ENCODE data around the gene EVL.

EVL gene

DNA sequence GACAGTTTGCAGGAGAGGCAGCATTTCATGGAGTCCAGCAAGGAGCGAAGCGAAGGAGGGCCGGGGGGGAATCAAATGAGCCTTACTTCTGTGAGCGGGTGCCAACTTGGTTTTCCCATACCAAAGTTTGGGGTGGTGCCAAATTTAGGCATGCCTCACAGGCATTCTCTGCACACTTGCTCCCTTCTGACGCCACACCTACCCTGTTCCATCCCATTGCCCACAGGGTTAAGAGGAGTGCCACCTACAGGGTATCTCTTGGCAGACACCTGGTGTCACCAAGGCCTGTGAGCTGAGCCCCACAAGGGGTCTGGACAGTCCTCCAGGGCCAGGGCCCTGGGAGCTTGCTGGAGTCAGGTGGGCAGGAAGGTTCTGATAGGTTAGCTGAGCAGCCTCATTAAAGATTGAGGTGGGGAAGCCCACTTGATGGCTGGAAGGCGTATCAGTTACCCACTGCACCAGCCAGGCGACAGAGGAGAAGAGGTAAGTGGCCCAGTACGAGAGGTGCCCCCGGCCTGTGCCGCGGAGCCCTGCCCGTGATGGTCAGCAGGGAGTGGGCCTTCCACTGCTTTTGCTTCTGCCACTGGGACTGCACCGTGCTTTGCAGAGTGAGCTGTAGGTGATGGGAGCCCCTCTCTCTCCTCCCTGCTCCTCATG is 49.0 kb downstream of the EVL start:
- TF ChIP-seq CTCF (IDR thresholded peaks at IDR 0.05), result no peak
- no peaks in the 10 kb centered on the region for H3K36me3 ChIP-seq
- no peaks in the 10 kb centered on the region for H3K27me3 ChIP-seq
- peaks cover 0 to 13% (median 10%) of the 10 kb centered on the region in 4 donors for H3K4me1 ChIP-seq
- no peak for DNase-seq
- no peaks in the 10 kb centered on the region for H3K9me3 ChIP-seq
- intact Hi-C loops (cut with DNase I; ENCODE audit: low total_unique reads), result no loop called here
- H3K4me3 ChIP-seq, result no peak overlapping the region
- H3K27ac ChIP-seq, result no peak overlapping the region

DNA sequence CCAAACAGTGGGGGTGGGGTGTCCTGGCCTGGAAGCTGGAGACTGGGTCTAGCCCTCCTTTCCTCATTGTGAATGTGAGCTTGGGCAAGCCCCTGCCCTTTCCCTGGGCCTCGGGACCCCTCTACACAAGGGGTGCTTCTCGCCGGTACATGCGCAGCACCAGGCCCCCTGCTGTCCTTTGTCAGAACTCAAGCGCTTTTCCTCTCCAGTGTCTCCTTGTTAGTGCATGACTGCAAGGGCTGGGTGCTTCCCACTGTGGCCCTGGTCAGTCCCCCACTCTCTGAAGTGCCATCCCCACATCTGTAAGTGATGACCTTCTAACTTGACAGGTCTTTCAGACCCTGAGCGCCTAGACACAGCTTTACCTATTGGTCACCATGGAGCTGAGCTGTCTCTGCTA is 50.0 kb downstream of the EVL start:
- no peak overlapping the region for H3K27ac ChIP-seq
- intact Hi-C loops (cut with DNase I; ENCODE audit: low total_unique reads), result no loop called here
- peaks cover 0 to 13% (median 10%) of the 10 kb centered on the region in 4 donors for H3K4me1 ChIP-seq
- no peak for DNase-seq
- no peaks in the 10 kb centered on the region for H3K36me3 ChIP-seq
- no peaks in the 10 kb centered on the region for H3K9me3 ChIP-seq
- H3K4me3 ChIP-seq, result no peak overlapping the region
- no peaks in the 10 kb centered on the region for H3K27me3 ChIP-seq
- no peak for TF ChIP-seq CTCF (IDR thresholded peaks at IDR 0.05)

GRCh38 chr14:100115726-100116125 is 50.5 kb downstream of the EVL start:
- no peak overlapping the region for H3K4me3 ChIP-seq
- H3K4me1 ChIP-seq, result peaks cover 0 to 13% (median 10%) of the 10 kb centered on the region in 4 donors
- no peak for DNase-seq
- no peak for TF ChIP-seq CTCF (IDR thresholded peaks at IDR 0.05)
- H3K36me3 ChIP-seq, result no peaks in the 10 kb centered on the region
- intact Hi-C loops (cut with DNase I; ENCODE audit: low total_unique reads), result no loop called here
- H3K9me3 ChIP-seq, result no peaks in the 10 kb centered on the region
- no peaks in the 10 kb centered on the region for H3K27me3 ChIP-seq
- no peak overlapping the region for H3K27ac ChIP-seq

- no peaks in the 10 kb centered on the region for H3K36me3 ChIP-seq
- no peaks in the 10 kb centered on the region for H3K27me3 ChIP-seq
- intact Hi-C loops (cut with DNase I; ENCODE audit: low total_unique reads), result no loop called here
- no peaks in the 10 kb centered on the region for H3K9me3 ChIP-seq
- H3K27ac ChIP-seq, result no peak overlapping the region
- H3K4me1 ChIP-seq, result peaks cover 0 to 13% (median 10%) of the 10 kb centered on the region in 4 donors
- H3K4me3 ChIP-seq, result no peak overlapping the region
- TF ChIP-seq CTCF (IDR thresholded peaks at IDR 0.05), result no peak
- DNase-seq, result no peak
These were observed 50.9 kb downstream of the EVL start for GRCh38 chr14:100116134-100116533.

- TF ChIP-seq CTCF (IDR thresholded peaks at IDR 0.05), result no peak
- no peaks in the 10 kb centered on the region for H3K9me3 ChIP-seq
- no peaks in the 10 kb centered on the region for H3K36me3 ChIP-seq
- DNase-seq, result no peak
- H3K27me3 ChIP-seq, result no peaks in the 10 kb centered on the region
- no peak overlapping the region for H3K4me3 ChIP-seq
- peaks cover 0 to 7% (median 4%) of the 10 kb centered on the region in 4 donors for H3K4me1 ChIP-seq
- no peak overlapping the region for H3K27ac ChIP-seq
- intact Hi-C loops (cut with DNase I; ENCODE audit: low total_unique reads), result no loop called here
These were observed 51.8 kb downstream of the EVL start for GRCh38 chr14:100117026-100117425.

All from tibial artery (tissue), 4 donors.